ENCODE data around the gene ARHGAP44. TPM values are rescaled to one million over a fixed set of nuclear protein-coding genes. Genes with fewer than 3 reads are reported as not detected.

ARHGAP44 gene
- total and polyA plus RNA-seq, 2 of the 4 experiments (the other 2 are of a cell fraction) = 0.54 to 1.0 TPM

GRCh38 chr17:12996357-12996756 lies 207.1 kb downstream of the ARHGAP44 start:
- H3K4me2 ChIP-seq (ENCODE audit: low read depth, low read length) = no peak overlapping the region
- H3K56ac ChIP-seq (ENCODE audit: extremely low read depth, insufficient read depth, low read length) = no peak overlapping the region
- H4K8ac ChIP-seq (ENCODE audit: low read depth in 2 of 2, low read length in 2 of 2) = no peak overlapping the region
- no peak overlapping the region for H3K18ac ChIP-seq (ENCODE audit: low read depth, low read length)
- WGBS, 2 experiments (ENCODE audit: extremely low coverage in 2 of 2, insufficient read length in 1 of 2) = 96% methylated on average over 8 of the region's 10 CpGs; no CpG with 5 or more reads in 1 of the 2 experiments
- intact Hi-C loops (cut with micrococcal nuclease) (no loop called here), in situ Hi-C loops (cut with MboI; ENCODE audit: low sequenced_read_pairs) (no loop called here), dilution Hi-C loops (cut with HindIII; ENCODE audit: low sequenced_read_pairs, unreplicated experiment) (no loop called here)
- H3K36me3 ChIP-seq (ENCODE audit: control insufficient read depth, insufficient read depth, low read length) = peaks cover 80% of the 10 kb centered on the region
- TF ChIP-seq ELK1 (IDR thresholded peaks at IDR 0.05; ENCODE audit: borderline replicate concordance, low read depth, low read length) = no peak
- TF ChIP-seq FOS (IDR thresholded peaks at IDR 0.05; ENCODE audit: low read depth, low read length) = no peak
- H3K23ac ChIP-seq (ENCODE audit: low read depth, low read length) = no peak overlapping the region
- H2AFZ ChIP-seq (replicated peaks; ENCODE audit: low read length, poor library complexity) = no peak overlapping the region
- H3K4me3 ChIP-seq (ENCODE audit: insufficient read depth, low read depth, low read length) = no peak overlapping the region
- no peak overlapping the region for H3K27ac ChIP-seq (ENCODE audit: insufficient read depth, low read length)
- no peak overlapping the region for H2BK120ac ChIP-seq (ENCODE audit: low read depth, low read length)
- ChIA-PET CTCF (no interaction called here), POLR2A (ENCODE audit: unreplicated experiment) (interaction anchor here (0.6 kb wide), 1 partner anchor 812 kb away, joined by 3 read pairs; no protein-coding TSS in a partner anchor)
- H3K27me3 ChIP-seq (ENCODE audit: control insufficient read depth, insufficient read depth, low read length) = no peaks in the 10 kb centered on the region
- H3K9ac ChIP-seq (ENCODE audit: low read depth, low read length) = no peak overlapping the region
- no peaks in the 10 kb centered on the region for H3K79me1 ChIP-seq (ENCODE audit: low read depth in 1 of 2, low read length in 2 of 2)
- H4K5ac ChIP-seq (ENCODE audit: low read depth, low read length) = no peak overlapping the region
- H2AK9ac ChIP-seq (replicated peaks; ENCODE audit: low read depth, low read length, poor library complexity) = no peak overlapping the region
- no peak overlapping the region for H2BK5ac ChIP-seq (ENCODE audit: low read depth, low read length, poor library complexity, severe bottlenecking)
- no peak overlapping the region for H4K91ac ChIP-seq (ENCODE audit: insufficient read depth, low read depth, low read length)
- BruUV-seq (replicated peaks) = no TSS peak
- no peak overlapping the region for H2AK5ac ChIP-seq (ENCODE audit: low read depth, low read length)
- no peaks in the 10 kb centered on the region for H3K9me1 ChIP-seq (ENCODE audit: insufficient read depth, low read length)
- no peaks in the 10 kb centered on the region for H3K4me1 ChIP-seq (ENCODE audit: control insufficient read depth, insufficient read depth, low read length)
- no peaks in the 10 kb centered on the region for H3K9me3 ChIP-seq (ENCODE audit: control insufficient read depth, insufficient read depth, low read length)
- no peaks in the 10 kb centered on the region for H4K20me1 ChIP-seq (ENCODE audit: insufficient read depth, low read length)
- no peak overlapping the region for H2BK15ac ChIP-seq (ENCODE audit: low read depth, low read length)
- no peak overlapping the region for H3K4ac ChIP-seq (ENCODE audit: low read depth, low read length)
- no peak overlapping the region for H2BK20ac ChIP-seq (ENCODE audit: low read depth, low read length)
- DNase-seq (no peak), ATAC-seq (ENCODE audit: low read depth) (no peak)
- H3K14ac ChIP-seq (replicated peaks; ENCODE audit: low read depth, low read length) = no peak overlapping the region

All from IMR-90 (cell line).